Panc1 (cell line): ENCODE measurements around the gene DLG4. TPM values are rescaled to one million over a fixed set of nuclear protein-coding genes. Genes with fewer than 3 reads are reported as not detected.

Experiments used
- ATAC-seq: fragments of 200-7000 bp; cut with Tn5 transposase; 2 replicates; pipeline ENCODE4 v1.9.1; 2020; ENCODE audit warnings: mild to moderate bottlenecking, moderate library complexity
- BruUV-seq: library from RNA; stranded (reverse); fragments of 400-500 nt; replicated peaks from 2 replicates; lab custom pipeline; 2021; lab: Mats Ljungman, UMichigan
- CTCF ChIA-PET: fragments of 300-600 bp; sonication (Branson Sonifier 250); formaldehyde crosslinking; loops from one replicate; lab custom pipeline; 2022; ENCODE audit warnings: antibody characterized with exemption; lab: Charles Lee
- POLR2A ChIA-PET: fragments of 300-600 bp; sonication (Branson Sonifier 250); formaldehyde crosslinking; loops from one replicate; lab custom pipeline; 2022; ENCODE audit warnings: antibody characterized with exemption; lab: Charles Lee
- DNase-seq: peaks from one replicate; pipeline ENCODE4 v3.0.0-alpha.2; 2010; ENCODE audit warnings: low read depth, low spot score
- H3K27ac ChIP-seq: 2 replicates; pipeline ENCODE4 v1.5.1; 2011; ENCODE audit warnings: mild to moderate bottlenecking, low read length, inconsistent platforms
- H3K27me3 ChIP-seq: fragments of 200-500 bp; sonication (Bioruptor generic); 2 replicates; pipeline ENCODE4 v1.6.0; 2014; ENCODE audit warnings: low read length, inconsistent platforms; ENCODE audit not compliant: control insufficient read depth, insufficient read depth
- H3K36me3 ChIP-seq: fragments of 200-500 bp; sonication (Bioruptor generic); 2 replicates; pipeline ENCODE4 v1.5.1; 2014; ENCODE audit warnings: inconsistent platforms, mild to moderate bottlenecking, low read length, moderate library complexity; ENCODE audit not compliant: control insufficient read depth, insufficient read depth
- H3K4me1 ChIP-seq: 2 replicates; pipeline ENCODE4 v1.5.1; 2011; ENCODE audit warnings: inconsistent platforms, mild to moderate bottlenecking, low read length, moderate library complexity; ENCODE audit not compliant: control insufficient read depth, insufficient read depth
- H3K4me3 ChIP-seq, 2 experiments: 2 replicates each; pipeline ENCODE4 v1.5.1; 2011 to 2012; ENCODE audit warnings: low read depth in 2 of 2, low read length in 2 of 2, mild to moderate bottlenecking in 2 of 2, inconsistent platforms in 1 of 2, moderate library complexity in 1 of 2
- H3K9me3 ChIP-seq: fragments of 200-500 bp; sonication (Bioruptor generic); 2 replicates; pipeline ENCODE4 v1.5.1; 2014; ENCODE audit warnings: low read depth, mild to moderate bottlenecking, inconsistent platforms, low read length, moderate library complexity; ENCODE audit not compliant: control insufficient read depth, insufficient read depth
- POLR2AphosphoS5 ChIP-seq: IDR thresholded peaks from 2 replicates; pipeline ENCODE4 v1.6.1; 2012; ENCODE audit warnings: mild to moderate bottlenecking, low read depth, low read length, moderate library complexity
- SIN3A ChIP-seq: IDR thresholded peaks from 2 replicates; pipeline ENCODE4 v1.6.1; 2012; ENCODE audit warnings: low read depth, mild to moderate bottlenecking, low read length, moderate library complexity, borderline replicate concordance; ENCODE audit not compliant: insufficient read depth
- TCF7L2 ChIP-seq: IDR thresholded peaks from 2 replicates; pipeline ENCODE4 v1.6.1; 2011; ENCODE audit warnings: mild to moderate bottlenecking, low read depth, low read length, inconsistent platforms
- in situ Hi-C: cut with HindIII; loops from 2 replicates; pipeline ENCODE4 v1.10.0; 2016; ENCODE audit warnings: low sequenced_read_pairs, low pct_unique_long_range_greater_than_20kb
- intact Hi-C: fragments of 100-400 bp; cut with micrococcal nuclease; formaldehyde crosslinking; loops from one replicate; pipeline ENCODE4 v1.10.0; 2022; ENCODE audit not compliant: unreplicated experiment
- total RNA-seq: library from RNA; stranded (reverse); gene quantifications from one replicate; pipeline ENCODE4 v1.2.1, GENCODE V29; 2021; ENCODE audit not compliant: unreplicated experiment
- TF ChIP-seq, protein P1 (sequence below): fragments of 450-650 bp; IDR thresholded peaks from 2 replicates; pipeline ENCODE4 v1.5.1; 2017; ENCODE audit warnings: mild to moderate bottlenecking
- TF ChIP-seq, protein P2 (sequence below), 2 experiments: IDR thresholded peaks; 2 replicates each; pipeline ENCODE4 v1.6.1; 2011 to 2012; ENCODE audit warnings: low read depth in 2 of 2, control low read depth in 1 of 2, low read length in 1 of 2, mild to moderate bottlenecking in 1 of 2, moderate library complexity in 1 of 2; ENCODE audit not compliant: insufficient read depth in 1 of 2

DLG4 gene
- total RNA-seq, 1 experiment from 2014 or later = 32.4 TPM

DNA sequence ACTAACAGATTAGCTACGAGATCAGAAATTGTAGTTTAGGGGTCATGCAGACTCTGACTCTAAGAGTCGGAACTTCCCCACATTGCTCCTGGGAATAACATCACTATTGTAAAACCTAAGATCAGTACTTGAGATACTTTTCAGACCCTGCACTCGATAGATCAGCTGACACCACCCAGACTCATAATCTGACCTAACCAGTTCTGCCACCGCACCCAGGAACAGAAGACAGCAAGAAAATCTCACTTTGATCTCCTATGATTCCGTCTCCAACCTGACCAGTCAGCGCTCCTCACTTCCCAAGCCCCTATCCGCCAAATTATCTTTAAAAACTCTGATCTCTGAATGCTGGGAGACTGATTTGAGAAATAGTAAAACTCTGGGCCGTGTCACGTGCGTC is 77.8 kb downstream of the DLG4 start:
- ATAC-seq (no peak), DNase-seq (no peak)
- H3K4me3 ChIP-seq = no peak overlapping the region
- no peaks in the 10 kb centered on the region for H3K36me3 ChIP-seq
- no peaks in the 10 kb centered on the region for H3K27me3 ChIP-seq
- CTCF ChIA-PET = no interaction called here
- H3K4me1 ChIP-seq = no peaks in the 10 kb centered on the region
- in situ Hi-C loops (no loop called here), intact Hi-C loops (no loop called here)
- no peak overlapping the region for H3K27ac ChIP-seq
- H3K9me3 ChIP-seq = no peaks in the 10 kb centered on the region
- BruUV-seq = no TSS peak
- TF ChIP-seq SIN3A (no peak), TCF7L2 (no peak), POLR2AphosphoS5 (no peak)
- TF ChIP-seq, protein P1, sequence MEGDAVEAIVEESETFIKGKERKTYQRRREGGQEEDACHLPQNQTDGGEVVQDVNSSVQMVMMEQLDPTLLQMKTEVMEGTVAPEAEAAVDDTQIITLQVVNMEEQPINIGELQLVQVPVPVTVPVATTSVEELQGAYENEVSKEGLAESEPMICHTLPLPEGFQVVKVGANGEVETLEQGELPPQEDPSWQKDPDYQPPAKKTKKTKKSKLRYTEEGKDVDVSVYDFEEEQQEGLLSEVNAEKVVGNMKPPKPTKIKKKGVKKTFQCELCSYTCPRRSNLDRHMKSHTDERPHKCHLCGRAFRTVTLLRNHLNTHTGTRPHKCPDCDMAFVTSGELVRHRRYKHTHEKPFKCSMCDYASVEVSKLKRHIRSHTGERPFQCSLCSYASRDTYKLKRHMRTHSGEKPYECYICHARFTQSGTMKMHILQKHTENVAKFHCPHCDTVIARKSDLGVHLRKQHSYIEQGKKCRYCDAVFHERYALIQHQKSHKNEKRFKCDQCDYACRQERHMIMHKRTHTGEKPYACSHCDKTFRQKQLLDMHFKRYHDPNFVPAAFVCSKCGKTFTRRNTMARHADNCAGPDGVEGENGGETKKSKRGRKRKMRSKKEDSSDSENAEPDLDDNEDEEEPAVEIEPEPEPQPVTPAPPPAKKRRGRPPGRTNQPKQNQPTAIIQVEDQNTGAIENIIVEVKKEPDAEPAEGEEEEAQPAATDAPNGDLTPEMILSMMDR = no peak
- TF ChIP-seq, protein P2, sequence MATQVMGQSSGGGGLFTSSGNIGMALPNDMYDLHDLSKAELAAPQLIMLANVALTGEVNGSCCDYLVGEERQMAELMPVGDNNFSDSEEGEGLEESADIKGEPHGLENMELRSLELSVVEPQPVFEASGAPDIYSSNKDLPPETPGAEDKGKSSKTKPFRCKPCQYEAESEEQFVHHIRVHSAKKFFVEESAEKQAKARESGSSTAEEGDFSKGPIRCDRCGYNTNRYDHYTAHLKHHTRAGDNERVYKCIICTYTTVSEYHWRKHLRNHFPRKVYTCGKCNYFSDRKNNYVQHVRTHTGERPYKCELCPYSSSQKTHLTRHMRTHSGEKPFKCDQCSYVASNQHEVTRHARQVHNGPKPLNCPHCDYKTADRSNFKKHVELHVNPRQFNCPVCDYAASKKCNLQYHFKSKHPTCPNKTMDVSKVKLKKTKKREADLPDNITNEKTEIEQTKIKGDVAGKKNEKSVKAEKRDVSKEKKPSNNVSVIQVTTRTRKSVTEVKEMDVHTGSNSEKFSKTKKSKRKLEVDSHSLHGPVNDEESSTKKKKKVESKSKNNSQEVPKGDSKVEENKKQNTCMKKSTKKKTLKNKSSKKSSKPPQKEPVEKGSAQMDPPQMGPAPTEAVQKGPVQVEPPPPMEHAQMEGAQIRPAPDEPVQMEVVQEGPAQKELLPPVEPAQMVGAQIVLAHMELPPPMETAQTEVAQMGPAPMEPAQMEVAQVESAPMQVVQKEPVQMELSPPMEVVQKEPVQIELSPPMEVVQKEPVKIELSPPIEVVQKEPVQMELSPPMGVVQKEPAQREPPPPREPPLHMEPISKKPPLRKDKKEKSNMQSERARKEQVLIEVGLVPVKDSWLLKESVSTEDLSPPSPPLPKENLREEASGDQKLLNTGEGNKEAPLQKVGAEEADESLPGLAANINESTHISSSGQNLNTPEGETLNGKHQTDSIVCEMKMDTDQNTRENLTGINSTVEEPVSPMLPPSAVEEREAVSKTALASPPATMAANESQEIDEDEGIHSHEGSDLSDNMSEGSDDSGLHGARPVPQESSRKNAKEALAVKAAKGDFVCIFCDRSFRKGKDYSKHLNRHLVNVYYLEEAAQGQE (IDR thresholded peaks at IDR 0.05; ENCODE audit: insufficient read depth in 1 of 2, low read depth in 2 of 2, low read length in 1 of 2) = no peak
- POLR2A ChIA-PET = interaction anchor here (0.6 kb wide), 1 partner anchor 101 kb away, joined by 7 read pairs; no protein-coding TSS in a partner anchor

DNA sequence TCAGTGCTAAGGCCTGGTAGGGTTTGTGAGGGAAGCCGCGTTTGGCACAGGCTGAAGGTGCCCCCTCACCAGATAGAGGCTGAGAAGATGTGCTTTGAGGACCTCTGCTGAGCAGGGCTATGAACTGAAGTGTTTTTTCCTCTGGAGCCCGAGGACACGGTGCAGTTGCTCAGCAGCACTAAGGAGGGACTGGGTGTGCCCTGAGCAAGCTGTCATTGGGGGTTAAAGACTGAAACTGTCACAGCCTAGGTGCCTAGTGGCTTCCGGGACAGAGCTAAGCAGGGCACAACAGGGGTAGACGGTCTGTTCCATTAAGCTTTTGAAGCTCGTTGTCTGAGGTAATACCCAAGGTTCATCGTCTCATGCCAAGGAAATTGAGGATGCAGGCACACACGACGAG is 80.2 kb downstream of the DLG4 start:
- Histone ChIP-seq H3K27ac (no peak overlapping the region), H3K27me3 (no peaks in the 10 kb centered on the region), H3K36me3 (no peaks in the 10 kb centered on the region), H3K4me1 (no peaks in the 10 kb centered on the region), H3K9me3 (no peaks in the 10 kb centered on the region), H3K4me3 (no peak overlapping the region)
- ChIA-PET CTCF (no interaction called here), POLR2A (no interaction called here)
- TF ChIP-seq, protein P2 (IDR thresholded peaks at IDR 0.05; ENCODE audit: insufficient read depth in 1 of 2, low read depth in 2 of 2, low read length in 1 of 2) = no peak
- TF ChIP-seq POLR2AphosphoS5 (no peak), TCF7L2 (no peak)
- in situ Hi-C loops = no loop called here
- ATAC-seq (no peak), DNase-seq (no peak)
- no TSS peak for BruUV-seq
- intact Hi-C loops = no loop called here
